Measurements from ENCODE around the gene TTLL11. TPM values are rescaled to one million over a fixed set of nuclear protein-coding genes. Genes with fewer than 3 reads are reported as not detected.

TTLL11 gene
- polyA plus RNA-seq, 1 donor (not counting 4 experiments of a cell fraction or from before 2014, with no cell fraction given), result 8.0 TPM

DNA sequence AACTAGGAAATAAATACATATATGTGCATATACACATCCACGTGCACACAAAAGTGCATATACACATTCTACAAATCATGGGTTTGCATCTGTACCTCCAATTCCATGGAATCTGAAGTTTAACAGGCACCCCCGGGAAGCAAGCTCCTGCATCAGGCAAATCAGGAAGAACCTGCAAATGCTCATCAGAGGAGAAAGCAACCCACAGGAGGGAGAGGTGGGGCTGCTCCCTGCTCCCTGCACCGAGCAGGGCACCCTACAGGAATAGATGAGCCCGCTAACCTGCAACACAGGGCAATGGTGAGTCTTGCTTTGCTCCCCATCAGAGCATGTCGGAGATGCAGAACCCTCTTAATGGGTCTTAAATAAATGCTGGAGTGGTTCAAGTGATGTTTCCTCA lies 290.4 kb downstream of the TTLL11 start:
- H2AFZ ChIP-seq (ENCODE audit: control insufficient read depth, low read length), result no peak overlapping the region
- H3K27me3 ChIP-seq (ENCODE audit: control insufficient read depth, extremely low read depth, insufficient read depth, low read length), result no peaks in the 10 kb centered on the region
- no peak overlapping the region for H3K9ac ChIP-seq (ENCODE audit: control insufficient read depth, extremely low read depth, insufficient read depth, low read length)
- no peaks in the 10 kb centered on the region for H3K9me1 ChIP-seq (ENCODE audit: control insufficient read depth, extremely low read depth, insufficient read depth, low read length)
- no peaks in the 10 kb centered on the region for H3K4me1 ChIP-seq (ENCODE audit: control insufficient read depth, extremely low read depth, insufficient read depth, low read length)
- no peaks in the 10 kb centered on the region for H3K9me3 ChIP-seq (ENCODE audit: control insufficient read depth, low read depth, low read length)
- no peaks in the 10 kb centered on the region for H4K20me1 ChIP-seq (ENCODE audit: control insufficient read depth, extremely low read depth, insufficient read depth, low read length)
- H3K27ac ChIP-seq (ENCODE audit: control insufficient read depth, insufficient read depth, low read length), result no peak overlapping the region
- no peaks in the 10 kb centered on the region for H3K79me2 ChIP-seq (ENCODE audit: control insufficient read depth, insufficient read depth, low read length)
- no peak overlapping the region for H3K4me3 ChIP-seq (ENCODE audit: control insufficient read depth in 2 of 3, extremely low read depth in 1 of 3, insufficient read depth in 2 of 3, low read depth in 1 of 3, low read length in 3 of 3)
- no peak for DNase-seq (ENCODE audit: low read depth, low spot score)
- H3K4me2 ChIP-seq (ENCODE audit: control insufficient read depth, extremely low read depth, insufficient read depth, low read depth, low read length), result no peak overlapping the region
- FAIRE-seq, result no peak
- dilution Hi-C loops (cut with MboI; ENCODE audit: extremely low pct_ligation_motif_present, low sequenced_read_pairs), result no loop called here
- TF ChIP-seq EZH2 (IDR thresholded peaks at IDR 0.05; ENCODE audit: low read length), result no peak
- TF ChIP-seq, protein P1, sequence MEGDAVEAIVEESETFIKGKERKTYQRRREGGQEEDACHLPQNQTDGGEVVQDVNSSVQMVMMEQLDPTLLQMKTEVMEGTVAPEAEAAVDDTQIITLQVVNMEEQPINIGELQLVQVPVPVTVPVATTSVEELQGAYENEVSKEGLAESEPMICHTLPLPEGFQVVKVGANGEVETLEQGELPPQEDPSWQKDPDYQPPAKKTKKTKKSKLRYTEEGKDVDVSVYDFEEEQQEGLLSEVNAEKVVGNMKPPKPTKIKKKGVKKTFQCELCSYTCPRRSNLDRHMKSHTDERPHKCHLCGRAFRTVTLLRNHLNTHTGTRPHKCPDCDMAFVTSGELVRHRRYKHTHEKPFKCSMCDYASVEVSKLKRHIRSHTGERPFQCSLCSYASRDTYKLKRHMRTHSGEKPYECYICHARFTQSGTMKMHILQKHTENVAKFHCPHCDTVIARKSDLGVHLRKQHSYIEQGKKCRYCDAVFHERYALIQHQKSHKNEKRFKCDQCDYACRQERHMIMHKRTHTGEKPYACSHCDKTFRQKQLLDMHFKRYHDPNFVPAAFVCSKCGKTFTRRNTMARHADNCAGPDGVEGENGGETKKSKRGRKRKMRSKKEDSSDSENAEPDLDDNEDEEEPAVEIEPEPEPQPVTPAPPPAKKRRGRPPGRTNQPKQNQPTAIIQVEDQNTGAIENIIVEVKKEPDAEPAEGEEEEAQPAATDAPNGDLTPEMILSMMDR (optimal IDR thresholded peaks at IDR 0.05 in 1 of 3, IDR thresholded peaks at IDR 0.05 in 1 of 3, conservative IDR thresholded peaks at IDR 0.05 in 1 of 3; ENCODE audit: extremely low read depth in 1 of 3, insufficient read depth in 2 of 3, low read length in 3 of 3), result no peak
- no peaks in the 10 kb centered on the region for H3K36me3 ChIP-seq (ENCODE audit: control insufficient read depth in 2 of 2, extremely low read depth in 1 of 2, insufficient read depth in 2 of 2, low read length in 2 of 2)

DNA sequence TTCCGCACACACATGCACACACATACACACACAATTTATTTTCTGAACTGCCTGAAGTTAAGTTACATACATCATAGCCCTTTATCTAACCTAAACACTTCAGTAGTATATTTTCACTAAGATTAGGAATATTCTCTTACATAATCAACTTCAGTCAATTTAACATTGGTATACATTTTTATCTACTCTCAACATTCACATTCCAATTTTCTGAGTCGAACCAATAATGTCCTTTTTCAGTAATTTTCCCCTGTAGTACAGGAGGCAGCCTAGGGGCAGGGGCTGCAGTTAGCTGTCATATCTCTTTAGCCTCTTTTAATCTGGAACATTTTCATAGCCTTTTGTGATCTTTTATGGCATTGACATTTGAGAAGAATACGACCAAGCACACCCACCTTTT lies 291.5 kb downstream of the TTLL11 start:
- dilution Hi-C loops (cut with MboI; ENCODE audit: extremely low pct_ligation_motif_present, low sequenced_read_pairs), result no loop called here
- no peaks in the 10 kb centered on the region for H4K20me1 ChIP-seq (ENCODE audit: control insufficient read depth, extremely low read depth, insufficient read depth, low read length)
- no peaks in the 10 kb centered on the region for H3K36me3 ChIP-seq (ENCODE audit: control insufficient read depth in 2 of 2, extremely low read depth in 1 of 2, insufficient read depth in 2 of 2, low read length in 2 of 2)
- no peak for FAIRE-seq
- H2AFZ ChIP-seq (ENCODE audit: control insufficient read depth, low read length), result no peak overlapping the region
- H3K9me1 ChIP-seq (ENCODE audit: control insufficient read depth, extremely low read depth, insufficient read depth, low read length), result no peaks in the 10 kb centered on the region
- H3K4me1 ChIP-seq (ENCODE audit: control insufficient read depth, extremely low read depth, insufficient read depth, low read length), result no peaks in the 10 kb centered on the region
- H3K27ac ChIP-seq (ENCODE audit: control insufficient read depth, insufficient read depth, low read length), result no peak overlapping the region
- no peaks in the 10 kb centered on the region for H3K27me3 ChIP-seq (ENCODE audit: control insufficient read depth, extremely low read depth, insufficient read depth, low read length)
- H3K4me3 ChIP-seq (ENCODE audit: control insufficient read depth in 2 of 3, extremely low read depth in 1 of 3, insufficient read depth in 2 of 3, low read depth in 1 of 3, low read length in 3 of 3), result no peak overlapping the region
- no peaks in the 10 kb centered on the region for H3K9me3 ChIP-seq (ENCODE audit: control insufficient read depth, low read depth, low read length)
- no peaks in the 10 kb centered on the region for H3K79me2 ChIP-seq (ENCODE audit: control insufficient read depth, insufficient read depth, low read length)
- H3K4me2 ChIP-seq (ENCODE audit: control insufficient read depth, extremely low read depth, insufficient read depth, low read depth, low read length), result no peak overlapping the region
- no peak for TF ChIP-seq EZH2 (IDR thresholded peaks at IDR 0.05; ENCODE audit: low read length)
- TF ChIP-seq, protein P1 (optimal IDR thresholded peaks at IDR 0.05 in 1 of 3, IDR thresholded peaks at IDR 0.05 in 1 of 3, conservative IDR thresholded peaks at IDR 0.05 in 1 of 3; ENCODE audit: extremely low read depth in 1 of 3, insufficient read depth in 2 of 3, low read length in 3 of 3), result no peak
- H3K9ac ChIP-seq (ENCODE audit: control insufficient read depth, extremely low read depth, insufficient read depth, low read length), result no peak overlapping the region
- DNase-seq (ENCODE audit: low read depth, low spot score), result no peak

Data from keratinocyte (primary cell).